Activated T-cell treated with anti-CD3 and anti-CD28 coated beads for 1 hour (primary cell): ENCODE results near the gene MCHR1.
"Not testable (repeated sequence)": the region's sequence is repeated elsewhere in the genome, so short reads cannot be mapped to it uniquely, and the experiment has no call there.

Experiments
- DNase-seq: peaks from one replicate; pipeline ENCODE4 v3.0.0-alpha.2; 2020; ENCODE audit warnings: low read depth

The MCHR1 gene

GRCh38 chr22:40691532-40691931, 12.2 kb downstream of the MCHR1 start:
- no peak for DNase-seq

DNA sequence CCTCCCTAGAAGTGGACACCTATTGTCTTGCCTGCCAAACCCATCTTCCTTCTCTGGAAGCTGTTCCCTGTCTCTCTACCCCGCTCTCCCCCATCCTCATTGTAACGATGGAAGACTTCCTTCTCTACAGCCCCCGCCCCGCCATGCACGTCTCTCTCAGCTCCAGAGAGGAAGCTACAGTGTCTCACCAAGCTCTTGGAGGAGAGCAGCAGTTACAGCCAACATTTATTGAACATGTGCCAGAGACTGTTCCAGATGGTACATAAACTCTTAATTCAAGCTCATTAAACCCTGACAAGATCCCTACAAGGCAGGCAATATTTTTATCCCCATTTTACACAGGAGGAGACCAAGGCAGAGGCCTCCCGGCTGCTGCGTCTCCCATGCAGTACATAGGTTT, 15.1 kb downstream of the MCHR1 start:
- DNase-seq: no peak

DNA sequence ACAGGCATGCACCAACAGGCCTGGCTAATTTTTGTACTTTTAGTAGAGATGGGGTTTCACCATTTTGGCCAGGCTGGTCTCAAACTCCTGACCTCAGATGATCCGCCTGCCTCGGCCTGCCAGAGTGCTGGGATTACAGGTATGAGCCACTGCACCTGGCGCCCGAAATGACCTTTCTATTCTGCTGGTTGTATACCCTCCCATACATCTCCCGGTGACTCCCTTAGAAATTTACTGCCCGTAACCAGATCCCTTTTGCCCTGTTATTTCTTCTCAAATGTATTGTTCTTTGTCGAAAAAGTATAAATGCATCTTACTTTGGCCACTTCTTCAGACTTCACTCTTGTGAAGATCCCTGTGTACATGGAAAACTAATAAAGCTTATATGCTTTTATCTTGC, 22.0 kb downstream of the MCHR1 start:
- no peak for DNase-seq

- no peak for DNase-seq
Measured at GRCh38 chr22:40703174-40703573, 23.9 kb downstream of the MCHR1 start.

DNA sequence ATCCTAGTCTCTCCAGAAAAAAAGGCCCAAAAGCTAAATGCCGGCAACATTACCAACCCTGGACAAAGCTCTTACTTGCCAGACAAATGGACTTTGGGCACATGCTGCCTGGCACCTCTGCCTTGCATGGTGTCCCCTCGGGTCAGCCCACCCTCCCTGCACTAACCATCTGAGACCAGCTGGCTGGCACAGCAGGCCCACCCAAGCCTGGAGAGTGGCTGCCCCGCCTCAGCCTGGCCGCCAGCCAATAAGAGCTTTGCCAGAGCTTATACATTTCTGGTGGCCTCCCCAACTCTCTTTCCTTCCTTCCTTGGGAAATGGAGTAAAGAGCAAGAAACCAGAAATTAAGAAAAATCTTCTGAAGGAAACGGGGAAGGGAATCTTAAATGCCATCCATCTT, 24.5 kb downstream of the MCHR1 start:
- DNase-seq: no peak

DNA sequence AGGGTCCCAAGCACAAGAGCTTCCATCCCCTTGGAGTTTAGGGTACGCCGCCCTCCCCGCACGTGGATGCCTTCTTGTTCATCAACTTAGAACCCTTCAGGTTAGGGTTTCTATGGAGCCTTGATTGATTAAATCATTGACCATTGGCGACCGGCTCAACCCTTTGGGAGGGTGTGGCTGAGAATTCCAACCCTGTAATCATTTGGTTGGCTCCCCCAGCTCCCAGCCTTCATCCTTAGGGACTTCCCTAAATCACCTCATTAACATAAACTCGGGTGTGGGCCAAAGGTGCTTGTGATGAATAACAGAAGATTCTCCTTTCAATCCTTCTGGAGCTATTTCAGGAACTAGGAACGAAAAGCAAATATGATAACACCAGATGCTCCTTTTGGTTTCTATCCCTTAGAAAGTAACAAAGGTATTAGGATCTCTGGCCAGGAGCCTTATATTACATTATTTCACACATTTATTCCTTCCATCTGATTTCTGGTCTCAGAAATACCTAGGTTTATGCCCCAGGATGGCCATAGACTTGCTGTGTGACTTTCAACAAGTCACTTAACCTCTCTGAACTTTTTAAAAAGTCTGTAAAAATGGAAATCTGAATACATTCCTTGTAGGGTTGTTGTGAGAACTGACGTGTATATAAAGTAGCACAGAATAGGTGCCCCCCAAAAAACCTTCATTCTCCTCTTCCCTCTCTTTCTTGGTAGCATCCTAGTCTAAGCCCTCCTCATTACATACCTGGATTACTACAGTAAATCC, 26.8 kb downstream of the MCHR1 start:
- DNase-seq: no peak

DNA sequence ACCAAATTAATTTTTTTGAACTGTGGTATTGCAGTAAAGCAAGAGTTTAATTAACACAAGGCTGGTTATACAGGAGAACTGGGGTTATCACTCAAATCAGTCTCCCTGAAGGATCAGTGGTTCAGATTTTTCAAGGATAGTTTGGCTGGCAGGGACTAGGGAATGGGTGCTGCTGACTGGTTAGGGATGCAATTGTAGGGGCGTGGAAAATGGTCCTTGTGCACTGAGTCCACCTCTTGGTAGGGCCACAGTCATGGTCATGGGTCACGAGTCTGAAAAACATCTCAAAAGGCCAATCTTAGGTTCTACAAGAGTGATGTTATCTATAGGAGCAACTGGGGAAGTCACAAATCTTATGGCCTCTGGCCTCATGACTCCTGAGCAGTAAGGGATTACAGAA, 27.9 kb downstream of the MCHR1 start:
- no peak for DNase-seq

GRCh38 chr22:40708177-40708576, 28.9 kb downstream of the MCHR1 start:
- no peak for DNase-seq

DNA sequence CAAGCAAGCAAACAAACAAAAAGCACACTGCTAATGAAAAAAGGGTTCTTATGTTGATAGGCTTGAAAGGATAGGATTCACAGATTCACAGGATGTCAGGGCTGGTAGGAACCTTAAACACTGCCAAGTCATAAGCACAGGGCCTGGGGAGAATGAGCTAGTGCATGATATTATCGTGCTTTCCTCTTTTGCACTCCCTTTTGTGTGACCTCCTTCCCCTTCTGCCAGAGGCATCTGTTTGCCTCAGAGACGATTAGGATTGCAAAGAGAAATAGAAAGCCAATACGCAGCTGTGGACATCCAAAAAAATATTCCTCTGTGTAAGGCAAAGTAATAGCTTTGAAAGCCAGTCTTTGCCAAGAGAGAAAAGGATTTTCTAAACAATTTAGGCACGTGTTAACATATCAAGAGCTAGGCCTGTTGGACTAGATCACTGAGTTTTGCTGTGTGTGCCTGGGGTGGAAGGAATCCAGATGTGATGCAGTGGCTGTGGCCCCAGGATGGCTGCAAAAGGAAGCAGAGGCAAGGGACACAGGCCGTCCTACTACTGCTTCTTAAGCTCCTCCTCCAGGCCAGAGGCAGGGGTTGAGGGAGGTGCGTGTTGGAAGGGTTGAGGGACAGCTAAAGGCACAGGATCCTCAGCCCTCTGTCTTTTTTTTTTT, 30.6 kb downstream of the MCHR1 start:
- DNase-seq: no peak

GRCh38 chr22:40712311-40712710, 33.0 kb downstream of the MCHR1 start:
- no peak for DNase-seq

GRCh38 chr22:40714499-40715337, 35.4 kb downstream of the MCHR1 start:
- DNase-seq: no peak

DNA sequence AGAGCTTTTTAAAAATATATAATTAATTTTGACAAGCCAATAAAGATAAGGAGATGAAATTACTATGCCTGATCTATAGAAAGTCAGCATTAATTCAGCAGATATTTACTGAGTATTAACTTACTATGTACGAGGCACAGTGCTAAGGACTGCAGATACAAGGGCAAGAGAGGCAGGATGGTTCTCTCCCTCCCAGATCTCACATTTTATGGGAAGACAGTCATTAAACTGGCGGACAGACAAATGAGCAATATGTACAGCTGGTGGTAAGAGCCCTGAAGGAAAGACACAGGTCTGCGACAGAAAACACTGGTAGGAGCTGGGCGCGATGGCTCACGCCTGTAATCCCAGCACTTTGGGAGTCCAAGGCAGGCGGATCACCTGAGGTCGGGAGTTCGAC, 36.8 kb downstream of the MCHR1 start:
- no peak for DNase-seq

DNA sequence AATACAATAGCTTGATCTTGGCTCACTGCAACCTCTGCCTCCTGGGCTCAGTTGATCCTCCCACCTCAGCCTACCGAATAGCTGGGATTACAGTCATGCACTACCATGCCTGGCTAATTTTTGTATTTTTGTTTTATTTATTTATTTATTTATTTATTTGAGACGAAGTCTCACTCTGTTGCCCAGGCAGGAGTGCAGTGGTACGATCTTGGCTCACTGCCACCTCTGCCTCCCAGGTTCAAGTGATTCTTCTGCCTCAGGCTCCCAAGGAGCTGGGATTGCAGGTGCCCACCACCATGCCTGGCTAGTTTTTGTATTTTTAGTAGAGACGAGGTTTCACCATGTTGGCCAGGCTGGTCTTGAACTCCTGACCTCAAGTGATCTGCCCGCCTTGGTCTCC, 38.4 kb downstream of the MCHR1 start:
- not testable (repeated sequence) for DNase-seq

DNA sequence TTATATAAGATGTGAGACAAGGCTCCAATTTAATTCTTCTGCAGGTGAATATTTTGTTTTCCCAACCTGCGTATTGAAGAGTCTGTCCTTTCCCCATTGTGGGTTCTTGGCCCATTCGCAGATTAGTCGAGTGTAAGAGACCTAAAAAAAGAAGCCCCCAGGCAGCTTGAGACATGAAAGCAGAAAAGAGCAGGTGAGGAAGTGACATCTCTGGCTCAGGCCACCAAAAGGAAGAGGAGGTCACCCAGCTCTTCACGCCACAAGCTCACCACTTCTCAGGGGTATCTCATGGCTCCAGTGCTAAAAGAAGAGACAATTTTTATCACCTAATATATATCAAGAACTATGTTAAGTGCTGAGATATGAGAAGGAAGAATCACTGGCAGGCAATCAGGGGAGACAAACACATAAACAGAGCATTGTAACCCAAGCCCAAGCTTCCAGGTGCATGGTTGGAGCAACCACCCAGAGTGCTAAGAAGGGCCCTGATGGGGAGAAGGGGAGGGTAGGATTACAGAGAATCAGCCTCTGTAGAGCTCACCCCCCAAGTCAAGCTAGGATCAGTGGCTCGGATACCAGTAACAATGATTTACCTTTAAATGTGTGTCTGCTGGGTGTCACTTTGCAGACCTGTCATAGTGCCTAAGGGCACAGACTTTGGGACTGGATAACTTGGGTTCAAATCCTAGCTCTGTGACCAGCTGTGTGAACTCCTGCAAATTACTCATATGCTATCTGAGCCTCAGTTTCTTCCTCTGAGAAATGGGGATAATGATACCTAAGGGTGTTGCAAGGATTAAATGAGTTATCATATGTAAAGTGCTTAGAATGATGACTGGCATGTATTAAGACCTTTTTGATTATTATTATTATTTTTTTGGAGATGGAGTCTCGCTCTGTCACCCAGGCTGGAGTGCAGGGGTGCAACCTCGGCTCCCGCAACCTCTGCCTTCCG, 39.2 kb downstream of the MCHR1 start:
- no peak for DNase-seq

DNA sequence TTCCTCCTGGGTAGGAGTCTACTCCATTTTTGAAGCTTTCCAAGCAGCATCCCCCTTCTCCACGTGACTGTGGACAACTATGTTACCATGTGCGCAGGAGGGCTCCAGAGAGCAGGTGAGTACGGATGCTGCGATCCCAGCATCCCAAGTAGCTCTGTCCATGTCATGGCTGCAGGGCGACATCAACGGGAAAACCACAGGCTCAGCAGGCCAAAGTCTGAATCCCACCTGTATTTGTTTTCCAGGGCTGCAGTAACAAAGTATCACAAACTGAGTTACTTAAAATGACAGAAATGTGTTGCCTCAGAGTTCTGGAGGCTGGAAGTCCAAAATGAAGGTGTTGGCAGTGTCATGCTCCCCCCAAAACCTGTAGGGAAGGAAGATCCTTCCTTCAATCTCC, 40.3 kb downstream of the MCHR1 start:
- DNase-seq: no peak

- not testable (repeated sequence) for DNase-seq
Measured at GRCh38 chr22:40720156-40720537, 40.9 kb downstream of the MCHR1 start.

DNA sequence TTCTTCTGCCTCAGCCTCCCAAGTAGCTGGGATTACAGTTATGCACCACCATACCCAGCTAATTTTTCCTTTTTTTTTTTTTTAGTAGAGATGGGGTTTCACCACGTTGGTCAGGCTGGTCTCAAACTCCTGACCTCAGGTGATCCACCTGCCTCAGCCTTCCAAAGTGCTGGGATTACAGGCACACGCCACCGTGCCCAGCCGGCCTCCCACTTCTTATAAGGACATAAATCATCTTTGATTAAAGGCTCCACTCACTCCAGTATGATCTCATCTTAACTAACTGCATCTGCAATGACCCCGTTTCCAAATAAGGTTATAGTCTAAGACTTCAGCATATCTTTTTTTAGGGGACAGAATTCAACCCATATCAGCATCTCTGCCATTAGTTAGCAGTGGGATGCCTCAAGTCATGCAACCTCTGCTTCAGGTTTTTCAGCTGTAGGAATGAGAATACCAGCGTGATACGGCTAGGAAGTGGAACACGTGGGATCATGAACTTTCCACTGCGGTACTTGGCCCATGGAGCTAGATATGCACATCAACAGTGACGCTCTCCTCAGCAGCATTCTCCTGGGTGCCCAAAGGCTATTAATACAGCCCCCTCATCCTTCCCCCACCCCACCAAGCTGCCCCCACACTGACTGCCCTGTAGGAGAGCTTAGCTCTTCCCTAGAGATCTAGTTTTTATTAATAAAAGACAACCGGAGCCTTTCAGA, 41.4 kb downstream of the MCHR1 start:
- DNase-seq: no peak

DNA sequence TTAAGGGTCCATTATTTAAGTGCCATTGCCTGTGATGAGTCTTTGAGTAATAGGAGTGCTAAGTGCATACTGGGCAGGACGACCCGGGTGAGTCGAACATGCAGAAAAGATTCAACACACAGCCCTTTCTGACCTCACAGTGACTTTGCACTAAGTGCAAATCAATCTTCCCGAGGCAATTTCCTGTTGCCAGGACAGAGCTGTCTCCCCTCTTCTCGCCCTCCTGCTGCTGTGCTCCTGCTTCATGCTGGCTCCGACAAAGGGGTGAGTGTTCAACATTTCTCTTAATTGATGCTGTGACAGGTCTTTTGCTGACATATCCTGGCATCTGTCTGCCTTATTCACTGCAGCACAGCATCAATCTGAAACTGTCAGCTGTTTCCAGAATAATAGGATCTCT, 42.0 kb downstream of the MCHR1 start:
- DNase-seq: no peak

DNA sequence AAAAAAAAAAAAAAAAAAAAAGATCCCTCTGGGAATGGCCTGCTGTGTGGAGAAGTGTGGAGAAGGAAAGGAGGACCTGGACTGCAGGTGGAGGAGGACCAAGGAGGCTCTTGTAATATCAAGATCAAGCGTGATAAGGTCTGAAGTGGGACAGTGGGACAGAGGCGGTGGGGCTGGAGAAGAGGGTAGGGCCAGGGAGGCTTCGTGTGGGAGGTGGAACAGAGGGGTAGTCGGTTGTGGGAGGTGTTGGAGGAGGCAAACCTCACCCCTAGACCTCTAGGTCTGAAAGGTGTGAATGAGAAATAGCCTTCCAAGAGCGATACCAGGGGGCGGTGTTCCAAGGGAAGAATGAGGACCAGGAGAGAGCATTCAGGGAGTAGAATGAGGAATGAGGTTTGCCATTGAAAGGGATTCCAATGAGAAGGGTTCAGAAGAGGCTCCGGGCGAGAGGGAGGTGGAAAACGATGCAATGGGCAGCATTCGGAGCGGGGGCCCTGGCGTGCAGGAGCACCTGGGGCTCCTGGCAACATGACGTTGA, 44.2 kb downstream of the MCHR1 start:
- DNase-seq: no peak

GRCh38 chr22:40726514-40726913, 47.2 kb downstream of the MCHR1 start:
- no peak for DNase-seq
